ENCODE measurements around the gene REG4.

The REG4 gene

DNA sequence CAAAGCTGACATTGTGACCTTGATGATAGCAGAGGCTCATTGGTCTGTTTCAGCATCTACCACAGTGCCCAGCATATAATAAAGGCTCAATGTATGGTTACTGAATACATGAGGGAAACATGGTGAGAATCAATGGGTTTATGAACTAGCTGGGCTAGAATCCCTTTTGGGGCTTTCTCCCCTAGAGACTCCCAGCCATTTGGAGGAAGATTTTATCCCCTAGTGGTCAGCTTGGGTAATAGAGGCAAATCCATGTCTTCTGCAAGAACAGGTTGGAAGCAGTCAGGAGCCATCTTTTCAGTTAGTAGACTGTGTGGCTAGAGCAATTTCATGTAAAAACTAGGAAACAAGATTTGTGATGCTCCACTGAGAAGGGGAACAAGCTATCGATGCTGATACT, 15.8 kb upstream of the REG4 start:
- ChIA-PET POLR2A (no interaction called here), CTCF (interaction anchor here (0.8 to 1.4 kb wide), 4 partner anchors 11 to 92 kb away, joined by 3 to 8 read pairs (median 4); no protein-coding TSS in a partner anchor)
- TF ChIP-seq, protein P1, sequence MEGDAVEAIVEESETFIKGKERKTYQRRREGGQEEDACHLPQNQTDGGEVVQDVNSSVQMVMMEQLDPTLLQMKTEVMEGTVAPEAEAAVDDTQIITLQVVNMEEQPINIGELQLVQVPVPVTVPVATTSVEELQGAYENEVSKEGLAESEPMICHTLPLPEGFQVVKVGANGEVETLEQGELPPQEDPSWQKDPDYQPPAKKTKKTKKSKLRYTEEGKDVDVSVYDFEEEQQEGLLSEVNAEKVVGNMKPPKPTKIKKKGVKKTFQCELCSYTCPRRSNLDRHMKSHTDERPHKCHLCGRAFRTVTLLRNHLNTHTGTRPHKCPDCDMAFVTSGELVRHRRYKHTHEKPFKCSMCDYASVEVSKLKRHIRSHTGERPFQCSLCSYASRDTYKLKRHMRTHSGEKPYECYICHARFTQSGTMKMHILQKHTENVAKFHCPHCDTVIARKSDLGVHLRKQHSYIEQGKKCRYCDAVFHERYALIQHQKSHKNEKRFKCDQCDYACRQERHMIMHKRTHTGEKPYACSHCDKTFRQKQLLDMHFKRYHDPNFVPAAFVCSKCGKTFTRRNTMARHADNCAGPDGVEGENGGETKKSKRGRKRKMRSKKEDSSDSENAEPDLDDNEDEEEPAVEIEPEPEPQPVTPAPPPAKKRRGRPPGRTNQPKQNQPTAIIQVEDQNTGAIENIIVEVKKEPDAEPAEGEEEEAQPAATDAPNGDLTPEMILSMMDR (IDR thresholded peaks at IDR 0.05; ENCODE audit: control extremely low read depth, extremely low read depth, low read depth, missing control alignments) = no peak
- no peak for DNase-seq (ENCODE audit: extremely low spot score)

DNA sequence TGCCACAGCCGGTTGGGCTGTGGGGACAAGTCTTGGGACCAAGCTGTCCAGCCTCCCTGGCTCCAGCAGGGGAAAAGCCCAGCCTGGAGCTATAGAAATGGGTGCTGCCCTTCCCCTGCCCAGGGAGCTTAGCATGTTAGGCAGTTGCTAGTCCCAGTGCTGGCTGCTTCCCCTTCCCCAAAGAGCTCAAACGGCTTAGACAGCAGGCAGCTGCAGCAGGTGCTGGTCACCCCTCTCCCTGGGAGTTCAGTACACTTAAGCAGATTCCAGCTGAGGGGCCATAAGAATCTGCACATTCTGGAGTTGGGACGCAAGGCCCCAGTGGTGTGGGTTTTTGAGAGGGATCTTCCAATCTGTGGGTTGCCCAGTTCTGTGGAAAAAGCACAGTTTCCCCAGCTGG, 11.1 kb upstream of the REG4 start:
- TF ChIP-seq, protein P1 (IDR thresholded peaks at IDR 0.05; ENCODE audit: control extremely low read depth, extremely low read depth, low read depth, missing control alignments) = no peak
- DNase-seq (ENCODE audit: extremely low spot score) = no peak
- ChIA-PET POLR2A (no interaction called here), CTCF (interaction anchor here (1.4 kb wide), 1 partner anchor 14 kb away, joined by 9 read pairs; no protein-coding TSS in a partner anchor)

DNA sequence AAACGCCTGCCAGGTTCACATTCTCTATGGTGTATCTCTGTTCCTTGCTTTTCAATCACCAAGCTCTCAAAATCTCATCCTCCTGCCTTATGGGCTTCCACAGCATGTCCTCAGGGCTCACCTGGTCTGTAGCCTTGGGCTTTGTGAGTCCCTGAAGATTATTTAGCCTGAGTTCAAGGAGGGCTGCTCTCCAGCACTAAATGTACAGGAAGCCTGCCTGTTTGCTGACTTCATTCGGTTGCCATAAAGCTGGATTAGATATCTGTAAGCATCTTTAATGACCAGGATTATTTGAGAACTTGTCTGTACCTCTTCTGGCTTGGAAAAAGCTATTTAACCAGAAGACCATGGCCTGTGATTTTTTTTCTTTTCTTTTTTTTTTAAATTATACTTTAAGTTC, 6.9 kb upstream of the REG4 start:
- TF ChIP-seq, protein P1 (IDR thresholded peaks at IDR 0.05; ENCODE audit: control extremely low read depth, extremely low read depth, low read depth, missing control alignments) = no peak
- CTCF ChIA-PET = interaction anchor here (1.3 to 1.9 kb wide), 2 partner anchors 9 to 11 kb away, joined by 3 to 7 read pairs; no protein-coding TSS in a partner anchor
- no peak for DNase-seq (ENCODE audit: extremely low spot score)
- POLR2A ChIA-PET = no interaction called here

DNA sequence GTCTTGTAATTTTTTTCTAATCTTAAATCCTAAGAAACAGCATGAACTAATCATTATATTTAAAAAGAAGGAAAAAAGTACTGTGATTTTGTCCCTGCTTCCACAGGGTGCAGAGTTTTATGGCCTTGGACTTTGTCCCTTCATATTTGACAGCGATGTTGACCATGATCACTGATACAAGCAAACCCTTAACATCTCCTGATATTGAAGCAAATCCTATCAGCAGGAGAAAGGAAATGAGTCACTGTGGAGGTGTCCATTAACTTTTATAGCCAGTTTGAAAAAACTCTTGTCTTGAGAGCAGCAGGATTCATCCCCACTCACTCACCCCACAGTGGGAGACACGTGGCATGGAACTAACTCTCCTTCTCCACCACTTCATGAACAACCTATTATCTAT, 5.1 kb upstream of the REG4 start:
- POLR2A ChIA-PET = no interaction called here
- no peak for DNase-seq (ENCODE audit: extremely low spot score)
- TF ChIP-seq, protein P1 (IDR thresholded peaks at IDR 0.05; ENCODE audit: control extremely low read depth, extremely low read depth, low read depth, missing control alignments) = no peak
- CTCF ChIA-PET = interaction anchor here (1.2 to 1.9 kb wide), 3 partner anchors 7 to 73 kb away, joined by 4 to 8 read pairs (median 7); no protein-coding TSS in a partner anchor

DNA sequence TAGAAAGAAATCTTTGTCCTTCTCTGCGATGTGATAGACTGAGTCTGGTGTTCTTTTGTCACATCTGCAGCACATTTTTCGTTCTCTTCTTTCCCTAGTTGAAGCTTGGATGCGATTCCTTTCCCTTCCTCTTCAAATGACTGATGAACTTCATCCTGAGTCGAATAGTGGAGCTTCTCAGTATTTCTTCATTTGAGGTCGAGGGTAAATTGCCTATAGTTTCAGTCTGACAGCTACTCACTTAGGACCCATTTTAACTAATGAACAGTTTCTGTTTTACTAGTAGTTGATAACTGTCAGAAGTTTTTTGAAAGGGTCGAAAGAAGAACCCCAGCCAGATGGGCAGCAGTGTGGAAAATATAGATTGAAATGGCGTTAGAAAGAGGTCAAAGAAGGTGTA, 4.7 kb upstream of the REG4 start:
- POLR2A ChIA-PET = no interaction called here
- TF ChIP-seq, protein P1 (IDR thresholded peaks at IDR 0.05; ENCODE audit: control extremely low read depth, extremely low read depth, low read depth, missing control alignments) = no peak
- DNase-seq (ENCODE audit: extremely low spot score) = no peak
- CTCF ChIA-PET = interaction anchor here (1.2 to 1.9 kb wide), 2 partner anchors 11 to 72 kb away, joined by 4 to 8 read pairs; no protein-coding TSS in a partner anchor

DNA sequence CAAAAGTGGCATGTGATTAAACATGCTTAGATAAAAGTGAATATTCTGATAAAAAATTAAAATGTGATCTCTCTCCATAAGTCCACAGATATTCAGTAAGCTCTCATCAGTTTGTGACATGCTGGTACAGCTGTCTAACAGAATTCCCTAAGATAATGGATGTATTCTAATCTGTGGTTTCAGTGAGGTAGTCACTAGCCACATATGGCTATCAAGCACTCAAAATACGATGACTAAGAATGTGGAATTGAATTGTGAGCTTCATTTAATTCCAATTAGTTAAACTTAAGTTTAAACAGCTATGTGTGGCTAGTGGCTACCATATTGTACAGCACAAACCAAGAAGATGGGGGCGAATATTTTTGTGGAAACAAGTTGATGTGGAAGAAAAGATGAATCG, 4.1 kb upstream of the REG4 start:
- ChIA-PET CTCF (interaction anchor here (1.2 kb wide), 1 partner anchor 12 kb away, joined by 8 read pairs; no protein-coding TSS in a partner anchor), POLR2A (no interaction called here)
- TF ChIP-seq, protein P1 (IDR thresholded peaks at IDR 0.05; ENCODE audit: control extremely low read depth, extremely low read depth, low read depth, missing control alignments) = no peak
- DNase-seq (ENCODE audit: extremely low spot score) = no peak
